Transverse colon (tissue), 4 donors: ENCODE results near the gene KCNC2.

Experiments
- POLR2A ChIP-seq: fragments of 450-650 bp; IDR thresholded peaks from one replicate; pipeline ENCODE4 v1.6.1; 2016; ENCODE audit warnings: antibody characterized with exemption, mild to moderate bottlenecking, moderate library complexity
- POLR2AphosphoS5 ChIP-seq, 3 donors: sonication (generic); formaldehyde crosslinking; IDR thresholded peaks; one replicate each; pipeline ENCODE4 v1.6.1; 2016; ENCODE audit warnings: antibody characterized with exemption in 3 of 3
- TF ChIP-seq, protein P1 (sequence below), 5 experiments: fragments of 200-600 bp in 3 of 5; fragments of 450-650 bp in 2 of 5; sonication (generic) in 3 of 5; IDR thresholded peaks; 1 replicate in 2 of 5; 2 replicates in 3 of 5; pipeline ENCODE4 v1.5.1; 2016 to 2017; ENCODE audit warnings: antibody characterized with exemption in 5 of 5, inconsistent platforms in 3 of 5, mild to moderate bottlenecking in 2 of 5, moderate library complexity in 1 of 5

DNA sequence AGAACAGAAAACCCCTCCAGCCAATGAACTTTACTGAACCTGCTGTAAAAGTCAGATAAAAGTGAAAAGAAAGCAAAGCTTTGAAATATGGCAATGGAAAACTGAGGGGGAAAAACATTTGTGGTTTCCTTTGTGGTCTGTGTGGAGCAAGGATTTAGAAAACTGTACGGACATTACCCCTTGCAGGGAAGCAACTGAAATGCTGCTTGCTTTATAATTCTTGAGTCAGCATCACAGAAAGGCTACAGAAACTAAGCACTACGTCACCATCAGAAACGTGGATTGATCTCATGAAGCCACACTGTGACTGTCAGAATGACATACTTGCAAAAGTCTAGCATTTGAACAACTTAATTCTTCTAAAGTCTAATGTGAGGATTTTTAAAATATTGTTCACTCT lies 2.4 kb upstream of the KCNC2 start:
- TF ChIP-seq, protein P1, sequence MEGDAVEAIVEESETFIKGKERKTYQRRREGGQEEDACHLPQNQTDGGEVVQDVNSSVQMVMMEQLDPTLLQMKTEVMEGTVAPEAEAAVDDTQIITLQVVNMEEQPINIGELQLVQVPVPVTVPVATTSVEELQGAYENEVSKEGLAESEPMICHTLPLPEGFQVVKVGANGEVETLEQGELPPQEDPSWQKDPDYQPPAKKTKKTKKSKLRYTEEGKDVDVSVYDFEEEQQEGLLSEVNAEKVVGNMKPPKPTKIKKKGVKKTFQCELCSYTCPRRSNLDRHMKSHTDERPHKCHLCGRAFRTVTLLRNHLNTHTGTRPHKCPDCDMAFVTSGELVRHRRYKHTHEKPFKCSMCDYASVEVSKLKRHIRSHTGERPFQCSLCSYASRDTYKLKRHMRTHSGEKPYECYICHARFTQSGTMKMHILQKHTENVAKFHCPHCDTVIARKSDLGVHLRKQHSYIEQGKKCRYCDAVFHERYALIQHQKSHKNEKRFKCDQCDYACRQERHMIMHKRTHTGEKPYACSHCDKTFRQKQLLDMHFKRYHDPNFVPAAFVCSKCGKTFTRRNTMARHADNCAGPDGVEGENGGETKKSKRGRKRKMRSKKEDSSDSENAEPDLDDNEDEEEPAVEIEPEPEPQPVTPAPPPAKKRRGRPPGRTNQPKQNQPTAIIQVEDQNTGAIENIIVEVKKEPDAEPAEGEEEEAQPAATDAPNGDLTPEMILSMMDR (IDR thresholded peaks at IDR 0.05), result no peak
- no peak for TF ChIP-seq POLR2A
- TF ChIP-seq POLR2AphosphoS5 (IDR thresholded peaks at IDR 0.05), result no peak
